NCI-H1092 (cell line): ENCODE measurements around the gene DDX51.

ENCODE experiments used
- DNase-seq: peaks from one replicate; lab custom pipeline; 2025; lab: John Stamatoyannopoulos, UW

The DDX51 gene

GRCh38 chr12:132179431-132180362 lies 35.6 kb upstream of the DDX51 start:
- no peak for DNase-seq

- no peak for DNase-seq
Measured at GRCh38 chr12:132178801-132179401, 34.8 kb upstream of the DDX51 start.

- no peak for DNase-seq
Measured at GRCh38 chr12:132178316-132178715, 34.2 kb upstream of the DDX51 start.

- no peak for DNase-seq
Measured at GRCh38 chr12:132176920-132177551, 32.9 kb upstream of the DDX51 start.

GRCh38 chr12:132176385-132176919 lies 32.3 kb upstream of the DDX51 start:
- no peak for DNase-seq

GRCh38 chr12:132175496-132176384 lies 31.6 kb upstream of the DDX51 start:
- no peak for DNase-seq

- no peak for DNase-seq
Measured at GRCh38 chr12:132174839-132175490, 30.8 kb upstream of the DDX51 start.

- DNase-seq = no peak
Measured at GRCh38 chr12:132174015-132174838, 30.1 kb upstream of the DDX51 start.

GRCh38 chr12:132173135-132174014 lies 29.3 kb upstream of the DDX51 start:
- no peak for DNase-seq

GRCh38 chr12:132172619-132173018 lies 28.5 kb upstream of the DDX51 start:
- DNase-seq = no peak

GRCh38 chr12:132171968-132172521 lies 27.9 kb upstream of the DDX51 start:
- DNase-seq = no peak

GRCh38 chr12:132171293-132171967 lies 27.3 kb upstream of the DDX51 start:
- DNase-seq = no peak

- DNase-seq = no peak
Measured at GRCh38 chr12:132170637-132171292, 26.6 kb upstream of the DDX51 start.

GRCh38 chr12:132170094-132170636 lies 26.0 kb upstream of the DDX51 start:
- DNase-seq = no peak

GRCh38 chr12:132169376-132169775 lies 25.3 kb upstream of the DDX51 start:
- no peak for DNase-seq

- no peak for DNase-seq
Measured at GRCh38 chr12:132168311-132169031, 24.4 kb upstream of the DDX51 start.
